ENCODE measurements around the gene CELA1.
A peak's percentile ranks its signal among the peaks of the same experiment; 100 is the strongest.

The CELA1 gene

DNA sequence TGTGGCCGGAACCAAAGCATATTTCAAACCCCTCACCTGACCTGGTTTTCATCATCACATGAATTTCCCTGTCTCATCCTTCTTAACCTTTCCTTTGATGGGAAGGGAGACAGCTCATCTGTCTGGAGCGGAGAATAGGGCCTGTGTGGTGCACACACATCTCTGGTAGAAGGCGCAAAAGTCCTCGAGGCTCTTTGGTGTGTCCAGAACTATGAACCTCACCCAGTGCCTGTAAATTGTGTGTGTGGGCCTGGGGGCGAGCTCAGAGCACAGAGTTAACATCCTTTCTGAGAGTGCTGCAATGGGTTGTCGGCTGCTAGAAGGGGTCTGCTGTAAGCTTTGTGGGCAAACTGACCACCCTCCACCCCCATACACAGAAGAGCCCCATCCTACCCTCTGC, 44.0 kb upstream of the CELA1 start:
- peak overlapping the region; percentile 78 for H3K4me3 ChIP-seq (ENCODE audit: low read depth, low read length)
- TF ChIP-seq, protein P1, sequence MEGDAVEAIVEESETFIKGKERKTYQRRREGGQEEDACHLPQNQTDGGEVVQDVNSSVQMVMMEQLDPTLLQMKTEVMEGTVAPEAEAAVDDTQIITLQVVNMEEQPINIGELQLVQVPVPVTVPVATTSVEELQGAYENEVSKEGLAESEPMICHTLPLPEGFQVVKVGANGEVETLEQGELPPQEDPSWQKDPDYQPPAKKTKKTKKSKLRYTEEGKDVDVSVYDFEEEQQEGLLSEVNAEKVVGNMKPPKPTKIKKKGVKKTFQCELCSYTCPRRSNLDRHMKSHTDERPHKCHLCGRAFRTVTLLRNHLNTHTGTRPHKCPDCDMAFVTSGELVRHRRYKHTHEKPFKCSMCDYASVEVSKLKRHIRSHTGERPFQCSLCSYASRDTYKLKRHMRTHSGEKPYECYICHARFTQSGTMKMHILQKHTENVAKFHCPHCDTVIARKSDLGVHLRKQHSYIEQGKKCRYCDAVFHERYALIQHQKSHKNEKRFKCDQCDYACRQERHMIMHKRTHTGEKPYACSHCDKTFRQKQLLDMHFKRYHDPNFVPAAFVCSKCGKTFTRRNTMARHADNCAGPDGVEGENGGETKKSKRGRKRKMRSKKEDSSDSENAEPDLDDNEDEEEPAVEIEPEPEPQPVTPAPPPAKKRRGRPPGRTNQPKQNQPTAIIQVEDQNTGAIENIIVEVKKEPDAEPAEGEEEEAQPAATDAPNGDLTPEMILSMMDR (IDR thresholded peaks at IDR 0.05; ENCODE audit: borderline replicate concordance, insufficient read depth, low read depth, low read length), result no peak

DNA sequence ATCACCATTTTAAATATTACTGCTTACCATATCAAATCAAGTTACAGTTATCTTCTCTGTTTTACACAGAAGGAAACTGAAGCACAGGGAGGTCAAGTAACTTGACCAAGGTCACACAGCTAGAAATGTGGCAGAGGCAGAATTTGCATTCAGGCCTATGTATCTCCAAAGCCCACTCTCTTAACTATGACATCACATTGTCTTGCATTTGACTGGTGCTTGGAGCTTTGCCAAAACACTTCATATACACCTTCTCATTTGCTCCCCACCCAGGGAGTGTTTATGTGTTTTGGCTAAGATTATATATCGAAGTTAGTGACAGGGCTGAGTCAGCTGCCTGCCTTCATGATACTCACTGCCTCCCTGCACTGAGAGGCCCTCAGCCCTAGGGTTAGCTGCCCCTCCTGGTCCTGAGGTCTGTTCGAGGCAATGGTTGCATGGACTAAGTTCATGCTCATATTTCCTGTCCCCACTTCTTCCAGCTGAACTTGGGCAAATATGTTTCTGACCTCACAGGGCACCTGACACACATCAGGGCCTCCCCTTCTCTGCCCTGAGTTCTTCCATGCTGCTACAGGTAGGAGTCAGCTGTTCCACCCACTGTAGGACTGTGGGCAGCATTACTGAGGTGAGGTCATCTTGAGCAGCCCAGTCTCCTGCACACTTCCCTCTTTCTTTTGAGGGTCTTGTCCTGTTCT, 43.0 kb upstream of the CELA1 start:
- peak overlapping the region; percentile 23 for H3K4me3 ChIP-seq (ENCODE audit: low read depth, low read length)
- TF ChIP-seq, protein P1 (IDR thresholded peaks at IDR 0.05; ENCODE audit: borderline replicate concordance, insufficient read depth, low read depth, low read length), result no peak

DNA sequence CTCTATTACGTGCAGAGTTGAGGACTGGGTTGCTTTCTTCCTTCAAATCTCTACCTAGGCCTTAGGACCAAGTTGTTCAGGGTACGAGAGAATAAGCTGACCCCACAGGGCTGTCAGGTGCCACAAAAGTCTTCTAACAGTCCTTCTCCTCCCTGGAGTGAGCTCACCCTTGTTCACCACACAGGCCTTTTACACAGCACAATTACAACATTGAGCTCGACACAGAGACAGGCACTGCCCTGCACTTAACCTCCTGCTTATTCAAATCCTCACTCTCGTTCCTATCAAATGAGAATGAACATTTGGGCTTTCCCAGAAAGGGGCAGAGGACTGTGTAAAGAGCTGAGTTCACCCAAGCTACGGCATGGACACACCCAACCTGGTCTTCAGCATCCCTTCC, 42.4 kb upstream of the CELA1 start:
- H3K4me3 ChIP-seq (ENCODE audit: low read depth, low read length), result no peak overlapping the region
- TF ChIP-seq, protein P1 (IDR thresholded peaks at IDR 0.05; ENCODE audit: borderline replicate concordance, insufficient read depth, low read depth, low read length), result no peak

DNA sequence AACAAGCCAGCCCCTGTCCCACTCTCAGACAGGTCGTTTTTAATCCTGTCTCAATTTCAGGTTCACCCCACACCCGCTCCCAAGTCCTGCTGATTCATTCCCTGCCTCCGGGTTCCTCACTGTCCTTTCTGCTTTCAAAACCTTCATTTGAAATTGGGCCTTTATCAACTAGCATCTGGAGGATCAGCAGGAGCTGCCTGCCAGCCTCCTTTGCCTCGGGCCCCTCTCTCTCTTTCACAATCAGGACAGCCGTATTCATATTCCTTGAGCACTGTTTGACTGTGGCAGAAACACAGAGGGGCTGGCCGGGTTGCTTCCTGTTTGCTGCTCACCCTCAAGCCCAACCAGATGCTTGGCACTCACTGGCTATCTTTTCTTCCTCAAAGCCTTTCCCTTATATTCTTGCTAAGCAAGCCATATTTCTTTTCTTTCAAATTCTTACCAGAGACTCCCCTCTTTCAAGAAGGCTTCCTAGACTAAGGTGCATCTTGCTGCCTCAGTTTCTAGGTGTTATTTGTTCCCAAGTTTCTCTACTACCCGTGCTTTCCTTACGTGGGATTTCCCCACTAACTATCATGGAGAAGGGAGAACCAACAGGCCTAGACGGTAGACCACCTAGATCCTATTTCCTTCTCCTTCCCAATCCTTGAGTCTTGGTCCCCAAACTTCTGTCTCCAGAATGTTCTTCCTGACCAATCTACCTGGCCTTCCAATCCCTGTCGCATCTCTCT, 41.8 kb upstream of the CELA1 start:
- TF ChIP-seq, protein P1 (IDR thresholded peaks at IDR 0.05; ENCODE audit: borderline replicate concordance, insufficient read depth, low read depth, low read length), result no peak
- no peak overlapping the region for H3K4me3 ChIP-seq (ENCODE audit: low read depth, low read length)

DNA sequence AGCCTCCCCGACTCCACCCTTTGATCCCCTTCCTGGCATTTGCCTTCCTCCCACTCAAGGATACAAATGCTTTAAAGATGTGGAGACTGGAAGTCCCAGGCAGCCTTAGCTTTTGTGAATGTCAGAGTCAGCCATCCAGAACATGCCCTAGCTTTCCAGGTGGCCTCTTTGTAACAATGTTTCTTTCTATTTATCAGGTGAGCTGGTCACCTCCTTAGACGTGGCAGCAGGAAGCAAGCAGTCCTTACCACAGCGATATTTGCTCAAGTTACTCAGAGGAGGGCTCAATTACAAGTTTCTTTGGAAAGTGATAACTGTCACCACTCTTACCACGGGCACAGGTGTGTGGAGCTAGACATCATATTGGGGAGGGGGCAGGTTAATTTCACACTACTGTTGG, 39.9 kb upstream of the CELA1 start:
- TF ChIP-seq, protein P1 (IDR thresholded peaks at IDR 0.05; ENCODE audit: borderline replicate concordance, insufficient read depth, low read depth, low read length), result no peak
- H3K4me3 ChIP-seq (ENCODE audit: low read depth, low read length), result no peak overlapping the region

DNA sequence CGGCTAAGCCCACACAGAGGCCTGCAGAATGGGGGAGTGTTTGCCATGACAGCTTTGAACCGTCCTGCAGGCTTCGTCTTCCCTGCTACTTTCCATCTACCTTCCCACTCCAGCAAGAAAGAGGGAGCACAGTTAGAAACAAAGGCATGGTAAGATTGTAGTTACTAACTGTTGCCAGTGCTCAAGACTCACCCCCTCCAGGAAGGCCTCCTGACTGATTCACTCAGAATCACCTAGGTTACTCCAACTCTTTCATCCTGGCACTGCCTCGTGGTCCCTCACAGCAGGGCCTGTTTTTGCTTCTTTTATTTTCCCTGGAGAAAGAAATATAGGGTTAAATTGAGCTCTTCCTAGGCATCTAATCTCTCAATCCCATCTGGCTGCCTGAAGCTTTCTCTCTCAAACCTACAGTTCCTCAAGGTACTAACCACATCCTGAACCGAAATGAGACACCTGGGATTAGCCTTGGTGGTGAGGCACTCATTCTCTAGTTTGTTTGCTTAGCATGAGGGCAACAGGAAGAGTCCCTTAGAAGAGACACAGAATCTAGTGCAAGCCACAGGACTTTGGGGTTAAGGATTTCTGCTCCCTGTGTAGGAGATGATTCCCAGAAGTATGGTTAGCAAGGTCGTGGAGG, 36.9 kb upstream of the CELA1 start:
- H3K4me3 ChIP-seq (ENCODE audit: low read depth, low read length), result no peak overlapping the region
- TF ChIP-seq, protein P1 (IDR thresholded peaks at IDR 0.05; ENCODE audit: borderline replicate concordance, insufficient read depth, low read depth, low read length), result no peak
